A673 (cell line): ENCODE measurements around the gene FNBP1. TPM values are rescaled to one million over a fixed set of nuclear protein-coding genes. Genes with fewer than 3 reads are reported as not detected.

Source experiments
- BruUV-seq: library from RNA; stranded (reverse); fragments of 400-500 nt; replicated peaks from 2 replicates; lab custom pipeline; 2021; lab: Mats Ljungman, UMichigan
- CTCF ChIA-PET: fragments of 300-600 bp; sonication (Branson Sonifier 250); formaldehyde crosslinking; loops from one replicate; lab custom pipeline; 2022; ENCODE audit warnings: antibody characterized with exemption; lab: Charles Lee
- POLR2A ChIA-PET: fragments of 300-600 bp; sonication (Branson Sonifier 250); formaldehyde crosslinking; loops from one replicate; lab custom pipeline; 2022; ENCODE audit warnings: antibody characterized with exemption; ENCODE audit not compliant: low non-redundant PET; lab: Charles Lee
- DNase-seq: peaks from one replicate; pipeline ENCODE4 v3.0.0-alpha.2; 2015; ENCODE audit warnings: low spot score
- H3K27ac ChIP-seq: fragments of 200-600 bp; sonication (generic); 2 replicates; pipeline ENCODE4 v1.5.1; 2016; ENCODE audit warnings: mixed run types, low read depth, mild to moderate bottlenecking, mixed read lengths, antibody characterized with exemption, low read length; ENCODE audit not compliant: poor library complexity, severe bottlenecking
- H3K27me3 ChIP-seq: fragments of 200-600 bp; sonication (generic); replicated peaks from 2 replicates; pipeline ENCODE4 v1.6.1; 2017; ENCODE audit warnings: mixed run types, low read depth, mild to moderate bottlenecking, mixed read lengths, antibody characterized with exemption, low read length; ENCODE audit not compliant: insufficient read depth, poor library complexity
- H3K36me3 ChIP-seq: fragments of 200-600 bp; sonication (generic); 2 replicates; pipeline ENCODE4 v1.6.1; 2016; ENCODE audit warnings: mixed run types, mild to moderate bottlenecking, mixed read lengths, antibody characterized with exemption, low read length; ENCODE audit not compliant: insufficient read depth, poor library complexity, severe bottlenecking
- H3K4me1 ChIP-seq: fragments of 200-600 bp; sonication (generic); 2 replicates; pipeline ENCODE4 v1.6.1; 2017; ENCODE audit warnings: mixed run types, mild to moderate bottlenecking, mixed read lengths, antibody characterized with exemption, low read length; ENCODE audit not compliant: insufficient read depth, poor library complexity, severe bottlenecking
- H3K4me3 ChIP-seq: fragments of 200-600 bp; sonication (generic); 2 replicates; pipeline ENCODE4 v1.5.1; 2016; ENCODE audit warnings: low read depth, mixed run types, mild to moderate bottlenecking, mixed read lengths, low read length; ENCODE audit not compliant: poor library complexity, severe bottlenecking
- H3K9me3 ChIP-seq: fragments of 200-600 bp; sonication (generic); 2 replicates; pipeline ENCODE4 v1.6.1; 2016; ENCODE audit warnings: mixed run types, low read depth, mild to moderate bottlenecking, mixed read lengths, antibody characterized with exemption, low read length; ENCODE audit not compliant: poor library complexity, severe bottlenecking
- EZH2 ChIP-seq: fragments of 200-600 bp; sonication (generic); IDR thresholded peaks from 2 replicates; pipeline ENCODE4 v1.6.1; 2017; ENCODE audit warnings: borderline replicate concordance, low read depth, mild to moderate bottlenecking, mixed read lengths, antibody characterized with exemption, low read length; ENCODE audit not compliant: poor library complexity, severe bottlenecking
- intact Hi-C: fragments of 100-400 bp; cut with micrococcal nuclease; formaldehyde crosslinking; loops from one replicate; pipeline ENCODE4 v1.10.0; 2022; ENCODE audit not compliant: unreplicated experiment
- total RNA-seq: library from RNA; stranded (reverse); gene quantifications from 2 replicates; pipeline ENCODE4 v1.2.3, GENCODE V29; 2021
- TF ChIP-seq, protein P1 (sequence below): fragments of 300-800, 200-600 bp; sonication (generic); conservative IDR thresholded peaks from 2 replicates; pipeline ENCODE4 v1.5.1; 2017; ENCODE audit warnings: low read depth, mild to moderate bottlenecking, antibody characterized with exemption, low read length, moderate library complexity, mixed read lengths

Gene FNBP1
- total RNA-seq, 1 experiment from 2014 or later = 200 TPM

DNA sequence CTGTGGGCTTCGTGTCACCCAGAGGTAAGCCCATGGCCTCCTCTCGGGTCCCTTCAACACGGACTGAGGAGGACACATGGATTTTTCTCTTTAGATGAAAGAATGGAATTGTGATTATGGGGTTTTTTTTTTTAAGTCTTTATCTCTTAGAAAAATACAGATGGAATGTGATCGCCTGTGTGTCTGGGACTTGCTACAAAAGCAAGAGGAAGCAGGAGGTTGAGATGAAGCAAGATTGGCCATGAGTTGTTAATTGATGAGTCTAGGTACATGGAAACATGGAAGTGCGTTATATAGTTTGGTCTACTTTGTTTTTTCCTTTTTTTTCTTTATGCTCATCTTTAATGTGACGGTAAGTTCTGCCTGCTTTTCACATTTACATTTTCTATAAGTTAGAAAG lies 193.1 kb downstream of the FNBP1 start:
- TF ChIP-seq EZH2 = no peak
- TF ChIP-seq, protein P1, sequence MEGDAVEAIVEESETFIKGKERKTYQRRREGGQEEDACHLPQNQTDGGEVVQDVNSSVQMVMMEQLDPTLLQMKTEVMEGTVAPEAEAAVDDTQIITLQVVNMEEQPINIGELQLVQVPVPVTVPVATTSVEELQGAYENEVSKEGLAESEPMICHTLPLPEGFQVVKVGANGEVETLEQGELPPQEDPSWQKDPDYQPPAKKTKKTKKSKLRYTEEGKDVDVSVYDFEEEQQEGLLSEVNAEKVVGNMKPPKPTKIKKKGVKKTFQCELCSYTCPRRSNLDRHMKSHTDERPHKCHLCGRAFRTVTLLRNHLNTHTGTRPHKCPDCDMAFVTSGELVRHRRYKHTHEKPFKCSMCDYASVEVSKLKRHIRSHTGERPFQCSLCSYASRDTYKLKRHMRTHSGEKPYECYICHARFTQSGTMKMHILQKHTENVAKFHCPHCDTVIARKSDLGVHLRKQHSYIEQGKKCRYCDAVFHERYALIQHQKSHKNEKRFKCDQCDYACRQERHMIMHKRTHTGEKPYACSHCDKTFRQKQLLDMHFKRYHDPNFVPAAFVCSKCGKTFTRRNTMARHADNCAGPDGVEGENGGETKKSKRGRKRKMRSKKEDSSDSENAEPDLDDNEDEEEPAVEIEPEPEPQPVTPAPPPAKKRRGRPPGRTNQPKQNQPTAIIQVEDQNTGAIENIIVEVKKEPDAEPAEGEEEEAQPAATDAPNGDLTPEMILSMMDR = no peak
- no peak for DNase-seq
- H3K9me3 ChIP-seq = no peaks in the 10 kb centered on the region
- H3K4me1 ChIP-seq = no peaks in the 10 kb centered on the region
- H3K27me3 ChIP-seq = no peaks in the 10 kb centered on the region
- intact Hi-C loops = no loop called here
- H3K27ac ChIP-seq = no peak overlapping the region
- ChIA-PET CTCF (no interaction called here), POLR2A (no interaction called here)
- no TSS peak for BruUV-seq
- H3K36me3 ChIP-seq = peaks cover 12% of the 10 kb centered on the region
- H3K4me3 ChIP-seq = no peak overlapping the region

DNA sequence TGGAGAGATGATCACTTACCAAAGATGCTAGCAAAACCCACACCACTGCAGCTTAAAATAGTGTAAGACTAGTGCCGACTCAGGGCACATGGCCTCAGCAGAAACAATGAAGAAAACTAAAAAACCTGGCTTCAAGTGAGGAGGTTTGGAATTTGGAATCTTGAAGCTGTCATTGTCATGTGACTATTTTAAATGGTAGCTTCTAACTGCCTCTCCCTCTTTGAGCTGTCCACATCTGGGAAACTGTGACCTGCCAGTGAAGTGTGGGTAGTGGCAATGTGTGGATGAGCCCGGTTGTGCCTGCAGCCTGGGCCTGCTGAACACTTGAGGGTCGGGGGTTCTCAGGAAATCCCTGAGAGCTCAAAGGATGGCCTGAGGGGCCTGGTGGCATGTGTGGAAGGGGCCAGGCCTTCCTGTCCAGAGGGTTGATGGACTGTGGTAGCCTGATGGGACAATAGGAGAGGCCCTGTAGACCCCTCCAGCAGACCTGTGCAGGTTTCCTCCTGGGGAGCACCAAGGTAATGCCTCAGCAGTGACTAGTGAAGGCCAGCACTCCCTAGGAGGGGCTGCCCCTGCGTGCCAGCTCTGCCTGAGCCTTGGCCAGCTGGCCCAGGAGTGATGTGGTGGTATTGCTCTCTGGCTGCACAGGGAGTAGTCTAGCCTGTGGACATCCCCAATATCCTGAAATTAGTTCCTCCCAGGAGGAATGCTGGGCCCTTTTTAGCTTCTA lies 194.1 kb downstream of the FNBP1 start:
- H3K9me3 ChIP-seq = no peaks in the 10 kb centered on the region
- ChIA-PET POLR2A (no interaction called here), CTCF (no interaction called here)
- TF ChIP-seq, protein P1 = no peak
- TF ChIP-seq EZH2 = no peak
- no peak for DNase-seq
- H3K36me3 ChIP-seq = peaks cover 8% of the 10 kb centered on the region
- no TSS peak for BruUV-seq
- no peak overlapping the region for H3K27ac ChIP-seq
- H3K4me3 ChIP-seq = no peak overlapping the region
- no peaks in the 10 kb centered on the region for H3K27me3 ChIP-seq
- no peaks in the 10 kb centered on the region for H3K4me1 ChIP-seq
- intact Hi-C loops = no loop called here

DNA sequence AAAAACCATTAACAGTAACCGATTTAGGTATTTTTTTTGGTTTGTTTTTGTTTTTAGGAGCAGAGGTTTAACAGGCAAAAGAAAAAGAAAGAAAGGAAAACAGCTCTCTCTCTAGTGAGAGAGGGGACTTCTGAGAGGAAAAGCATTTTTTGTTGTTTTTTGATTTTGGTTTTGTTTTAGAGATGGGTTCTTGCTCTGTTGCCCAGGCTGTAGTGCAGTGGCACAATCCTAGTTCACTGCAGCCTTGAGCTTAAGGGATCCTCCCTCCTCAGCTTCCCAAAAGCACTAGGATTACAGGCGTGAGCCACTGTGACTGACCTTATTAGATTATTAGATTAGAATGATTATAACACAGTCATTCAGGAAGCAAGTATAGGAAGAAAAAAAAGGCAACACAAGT lies 197.6 kb downstream of the FNBP1 start:
- CTCF ChIA-PET = no interaction called here
- Histone ChIP-seq H3K9me3 (no peaks in the 10 kb centered on the region), H3K4me3 (no peak overlapping the region), H3K27ac (no peak overlapping the region), H3K27me3 (no peaks in the 10 kb centered on the region), H3K4me1 (no peaks in the 10 kb centered on the region), H3K36me3 (no peaks in the 10 kb centered on the region)
- DNase-seq = no peak
- TF ChIP-seq, protein P1 = no peak
- no peak for TF ChIP-seq EZH2
- intact Hi-C loops = no loop called here
- no TSS peak for BruUV-seq
- POLR2A ChIA-PET = no interaction called here
